Activated CD8-positive, alpha-beta memory T cell treated with anti-CD3 and anti-CD28 coated beads for 24 hours (primary cell): ENCODE data around the gene LAMB3.

Source experiments
- DNase-seq: peaks from one replicate; pipeline ENCODE4 v3.0.0-alpha.2; 2020

The LAMB3 gene

GRCh38 chr1:209617047-209617673 is 35.1 kb downstream of the LAMB3 start:
- DNase-seq: no peak

DNA sequence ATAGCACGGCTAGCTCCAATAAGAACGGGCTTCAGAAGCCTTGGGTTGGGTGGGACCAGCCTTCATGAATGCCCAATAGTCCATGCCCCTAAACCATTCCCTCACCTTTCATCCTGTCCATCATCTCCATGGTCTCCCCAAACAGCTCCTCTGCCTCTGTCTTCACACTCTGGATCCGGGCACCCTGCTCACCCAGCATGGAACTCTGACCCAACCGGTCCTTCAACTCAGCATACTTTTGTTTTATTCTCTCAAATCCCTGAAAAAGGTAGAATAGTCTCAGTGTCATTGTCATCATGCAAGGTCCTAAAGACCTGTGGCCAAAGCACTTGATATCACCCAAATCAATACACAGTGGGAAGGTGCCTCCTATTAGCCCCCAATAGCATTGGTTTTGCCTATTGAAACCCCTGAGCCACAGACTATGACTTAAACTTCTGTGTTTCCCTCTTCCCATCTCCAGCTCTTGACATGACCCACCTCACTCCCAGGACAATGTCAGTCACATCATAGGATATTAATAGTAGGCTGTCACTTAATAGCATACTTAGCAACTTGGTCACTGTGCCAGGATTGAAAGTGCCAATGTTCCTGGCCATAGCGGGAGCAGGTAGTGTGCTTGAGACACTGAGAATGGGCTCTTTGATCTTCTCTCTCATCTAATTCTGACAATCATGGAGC is 35.7 kb downstream of the LAMB3 start:
- no peak for DNase-seq

DNA sequence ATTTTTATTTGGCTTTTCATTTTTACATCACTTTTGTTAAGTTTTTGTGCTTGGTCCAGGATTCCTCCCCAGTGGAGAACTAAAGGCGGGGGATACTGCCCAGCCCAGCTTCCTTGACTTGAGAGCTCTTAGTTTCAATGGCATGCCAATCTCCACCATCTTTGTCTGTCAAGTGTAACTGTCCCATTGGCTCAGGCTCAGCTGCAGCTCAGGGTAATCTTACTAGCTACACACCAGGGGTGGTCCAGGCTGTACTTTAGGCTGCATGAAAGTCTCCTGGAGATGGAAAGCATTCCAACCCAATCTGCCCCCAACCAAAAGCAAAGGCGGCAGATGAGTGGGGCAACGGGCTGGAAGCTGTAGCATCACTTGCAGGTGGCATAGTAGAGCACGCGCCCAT is 37.3 kb downstream of the LAMB3 start:
- no peak for DNase-seq

GRCh38 chr1:209614151-209614420 is 38.1 kb downstream of the LAMB3 start:
- no peak for DNase-seq

- DNase-seq: no peak
Measured at GRCh38 chr1:209613400-209614150, 38.6 kb downstream of the LAMB3 start.

DNA sequence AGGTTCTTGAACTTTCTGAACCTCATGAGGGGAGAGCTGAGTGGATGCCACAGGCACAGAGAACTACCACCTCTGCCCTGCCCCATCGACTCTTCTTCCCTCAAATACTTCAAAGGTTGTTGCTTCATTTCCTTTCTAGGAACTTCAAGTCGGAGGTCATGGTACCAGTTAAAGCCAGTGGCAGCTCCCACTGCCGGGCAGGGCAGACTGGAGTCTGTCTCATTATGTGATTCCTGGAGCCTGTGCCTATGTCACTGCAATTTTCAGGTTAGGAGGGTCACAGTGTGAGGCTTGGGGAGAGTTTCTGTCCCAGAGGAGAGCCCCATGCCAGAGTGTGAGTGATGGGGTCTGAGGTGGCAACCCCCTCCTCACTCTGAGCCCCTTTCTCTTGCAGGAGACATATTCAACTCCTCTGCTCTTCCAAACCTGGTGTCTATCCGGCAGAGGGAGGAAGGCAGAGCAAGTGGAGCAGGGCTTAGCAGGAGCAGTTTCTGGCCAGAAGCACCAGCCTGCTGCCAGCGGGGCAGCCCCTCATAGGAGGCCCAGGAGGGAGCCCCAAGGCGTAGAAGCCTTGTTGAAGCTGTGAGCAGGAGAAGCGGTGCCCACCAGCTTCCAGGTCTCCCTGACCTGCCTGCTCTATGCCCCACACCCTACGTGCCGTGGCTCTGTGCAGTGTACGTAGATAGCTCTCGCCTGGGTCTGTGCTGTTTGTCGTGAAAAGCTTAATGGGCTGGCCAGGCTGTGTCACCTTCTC is 39.4 kb downstream of the LAMB3 start:
- no peak for DNase-seq

DNA sequence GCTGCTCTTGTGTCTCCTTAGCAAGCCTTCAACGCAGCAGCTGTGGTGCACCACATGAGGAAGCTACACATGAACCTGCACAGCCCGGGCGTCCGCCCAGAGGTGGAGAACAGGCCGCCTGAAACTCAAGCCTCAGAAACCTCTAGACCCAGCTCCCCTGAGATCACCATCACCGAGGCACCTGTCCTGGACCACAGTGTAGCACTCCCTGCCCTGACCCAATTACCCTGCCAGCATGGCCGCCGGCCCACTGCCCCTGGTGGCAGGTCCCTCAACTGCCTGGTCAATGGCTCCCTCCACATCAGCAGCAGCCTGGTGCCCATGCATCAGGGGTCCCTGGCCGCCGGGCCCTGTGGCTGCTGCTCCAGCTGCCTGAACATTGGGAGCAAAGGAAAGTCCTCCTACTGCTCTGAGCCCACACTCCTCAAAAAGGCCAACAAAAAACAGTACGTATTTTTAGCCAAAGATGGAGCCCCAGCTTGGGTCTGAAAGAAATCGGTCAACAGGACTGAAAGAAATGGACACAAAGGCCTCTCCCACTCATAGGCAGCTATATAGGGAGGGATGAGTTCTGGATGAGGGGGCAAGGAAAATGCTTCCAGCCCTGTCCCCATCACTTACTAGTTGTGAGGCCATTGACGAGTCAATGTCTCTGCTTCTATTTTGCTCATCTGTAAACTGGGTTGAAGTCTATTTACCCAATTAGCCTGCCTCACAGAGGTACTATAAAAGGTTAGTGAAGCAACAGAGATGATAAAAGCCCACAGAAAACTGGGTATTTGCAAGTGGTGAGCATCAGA is 40.3 kb downstream of the LAMB3 start:
- DNase-seq: no peak

GRCh38 chr1:209610631-209610905 is 41.7 kb downstream of the LAMB3 start:
- no peak for DNase-seq

DNA sequence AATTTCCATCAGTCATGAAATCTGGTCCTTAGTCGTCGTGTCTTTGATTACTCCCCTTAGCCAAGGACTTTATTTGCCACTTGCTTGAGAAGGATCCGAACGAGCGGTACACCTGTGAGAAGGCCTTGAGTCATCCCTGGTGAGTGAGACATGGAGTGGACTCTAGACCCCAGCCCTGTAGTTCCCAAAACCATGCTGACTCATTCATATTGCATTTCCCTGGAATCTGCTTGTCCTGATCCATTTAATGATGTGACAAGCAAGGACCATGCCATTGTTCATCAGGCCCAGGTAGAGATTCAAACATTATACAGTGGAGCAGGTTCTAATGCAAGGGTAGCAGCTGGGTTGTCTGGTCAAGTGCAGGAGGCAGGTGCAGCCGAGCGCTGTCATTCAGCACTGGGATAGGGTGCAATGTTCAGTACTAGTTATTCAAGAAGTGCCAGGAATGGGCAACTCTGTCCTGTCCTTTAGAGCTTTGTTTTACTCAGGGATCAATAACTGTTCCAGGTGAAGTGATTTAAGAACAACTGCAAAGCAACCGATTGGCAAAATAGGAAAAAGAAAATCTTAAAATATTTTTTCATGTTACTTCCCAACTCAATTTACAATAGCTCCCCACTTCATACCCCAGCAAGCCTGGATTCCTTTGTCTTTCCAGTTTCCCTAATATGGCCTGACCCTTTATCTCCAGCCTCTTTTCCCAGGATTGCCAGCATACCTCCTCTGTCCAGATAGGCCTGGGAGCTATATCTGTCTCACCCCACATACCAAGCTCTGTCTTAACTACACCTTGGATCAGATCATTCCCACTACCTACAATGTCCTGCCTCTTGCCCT is 42.2 kb downstream of the LAMB3 start:
- DNase-seq: no peak

DNA sequence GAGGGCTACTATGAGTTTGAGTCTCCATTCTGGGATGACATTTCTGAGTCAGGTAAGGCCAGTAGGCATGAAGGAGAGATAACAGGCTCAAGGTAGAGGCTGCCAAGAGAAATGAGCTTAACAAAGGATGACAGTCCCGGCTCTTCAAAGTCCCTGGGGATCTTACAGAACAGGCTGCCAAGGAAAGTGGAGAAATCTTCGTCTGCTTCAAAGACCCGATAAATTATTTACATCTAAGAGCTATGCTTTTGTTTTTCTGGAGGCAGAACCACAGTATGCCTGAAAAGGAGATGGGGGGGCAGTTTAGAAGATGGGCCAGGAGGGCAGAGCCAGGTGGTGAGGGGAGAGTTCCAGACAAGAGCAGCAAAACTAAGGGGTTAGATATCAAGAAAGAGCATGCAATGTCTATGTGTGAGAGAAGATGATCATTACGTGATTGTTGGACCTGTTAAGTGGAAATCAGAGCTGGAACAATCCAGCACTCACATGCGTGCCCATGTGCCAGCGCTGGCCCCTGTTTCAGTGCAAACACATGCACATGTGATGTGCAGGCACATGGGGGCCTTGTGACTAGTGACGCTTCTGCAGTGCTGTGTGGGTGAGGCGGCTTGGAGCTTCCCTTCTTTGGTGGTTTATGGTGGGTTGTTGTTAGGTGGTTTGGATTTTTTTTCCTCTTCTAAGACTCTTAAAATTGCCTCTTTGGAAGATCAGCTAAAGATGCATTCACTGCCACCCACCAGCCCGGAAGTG is 43.0 kb downstream of the LAMB3 start:
- no peak for DNase-seq

DNA sequence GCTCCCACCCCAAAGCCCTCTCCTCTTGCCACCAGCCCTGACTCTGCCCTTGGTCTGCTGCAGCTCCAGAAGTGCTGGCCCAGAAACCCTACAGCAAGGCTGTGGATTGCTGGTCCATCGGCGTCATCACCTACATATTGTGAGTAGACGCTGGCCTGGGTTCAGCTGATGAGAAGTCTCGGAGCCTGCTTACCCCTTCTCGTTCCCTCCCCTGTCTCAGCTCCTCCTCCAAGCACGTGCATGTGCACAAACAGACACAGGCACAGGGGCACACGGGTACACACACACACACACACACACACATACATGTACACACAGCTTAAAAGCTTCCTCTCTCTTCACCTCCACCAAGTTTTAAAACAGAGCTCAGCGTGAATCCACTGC is 44.4 kb downstream of the LAMB3 start:
- DNase-seq: no peak

GRCh38 chr1:209607102-209607794 is 45.0 kb downstream of the LAMB3 start:
- no peak for DNase-seq

DNA sequence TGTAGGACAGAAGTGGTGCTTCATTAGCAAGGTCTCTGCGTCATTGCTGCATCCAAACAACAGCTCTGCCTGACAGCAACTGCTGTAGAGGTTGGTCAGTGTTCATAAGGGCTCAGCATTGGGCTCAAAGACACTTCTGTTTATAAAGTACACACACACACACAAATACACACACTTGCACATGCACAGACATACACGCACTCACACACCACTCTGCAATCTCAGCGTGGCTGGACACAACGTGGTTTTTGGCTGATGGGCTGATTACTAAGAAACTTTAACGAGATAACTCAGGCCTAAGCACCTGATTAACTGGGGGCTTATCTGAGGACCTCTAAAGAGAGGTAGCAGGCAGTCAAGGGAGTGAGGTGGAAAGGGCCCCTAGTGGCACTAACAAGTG is 48.3 kb downstream of the LAMB3 start:
- DNase-seq: no peak

DNA sequence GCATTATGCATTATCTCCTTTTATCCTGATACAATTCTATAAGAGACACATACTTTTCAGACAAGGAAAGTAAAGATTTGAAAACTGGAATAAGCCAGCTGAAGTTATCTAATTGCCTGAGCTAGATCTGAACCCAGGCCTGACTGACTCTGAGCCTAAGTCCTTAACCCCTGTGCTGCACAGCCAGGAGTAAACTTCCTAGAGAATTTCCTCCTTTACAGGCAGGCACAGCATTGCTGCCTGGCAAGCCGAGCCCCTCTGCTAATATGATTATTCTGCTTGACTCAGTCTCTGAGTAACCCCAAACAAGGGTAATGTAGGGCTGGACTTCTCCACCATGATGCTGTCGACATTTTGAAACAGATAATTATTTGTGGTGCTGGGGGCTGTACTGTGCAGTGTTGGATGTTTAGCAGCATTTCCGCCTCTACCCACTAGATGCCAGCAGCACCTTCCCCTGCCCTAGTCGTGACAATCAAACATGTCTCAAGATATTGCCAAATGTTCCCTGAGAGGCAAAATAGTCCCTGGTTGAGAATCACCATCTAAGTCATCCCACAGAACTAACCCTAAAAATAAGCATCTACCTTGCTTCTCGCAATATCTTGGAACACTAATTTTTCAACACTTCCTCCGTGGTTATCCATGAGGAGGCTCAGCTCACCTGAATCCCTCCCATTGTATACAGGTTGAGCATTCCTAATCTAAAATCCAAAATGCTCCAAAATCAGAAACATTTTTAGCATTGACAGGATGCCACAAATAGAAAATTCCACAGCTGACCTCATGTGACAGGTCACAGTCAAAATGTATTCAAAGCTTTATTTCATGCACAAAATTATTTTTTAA is 50.2 kb downstream of the LAMB3 start:
- DNase-seq: no peak

DNA sequence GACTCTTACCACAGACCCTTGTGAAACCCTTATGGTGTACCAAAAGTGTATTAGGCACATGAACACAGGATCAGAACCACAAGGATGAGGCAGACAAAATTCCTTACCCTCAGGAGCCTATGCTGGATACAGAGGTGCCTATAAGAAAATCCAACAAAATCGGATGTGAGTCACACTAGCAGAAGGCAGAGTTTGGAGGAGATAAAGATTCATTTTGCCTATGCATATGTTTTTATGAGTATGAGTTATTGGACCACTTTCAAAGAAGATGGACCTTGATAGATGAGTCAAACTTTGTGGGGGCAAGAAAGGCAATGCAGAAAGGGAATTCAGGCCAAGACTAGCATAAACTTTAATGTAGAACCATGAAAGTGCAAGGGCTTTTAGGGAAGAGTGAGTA is 51.7 kb downstream of the LAMB3 start:
- no peak for DNase-seq

- DNase-seq: no peak
Measured at GRCh38 chr1:209598227-209598626, 54.0 kb downstream of the LAMB3 start.

- no peak for DNase-seq
Measured at GRCh38 chr1:209597499-209597898, 54.7 kb downstream of the LAMB3 start.

GRCh38 chr1:209595599-209596285 is 56.5 kb downstream of the LAMB3 start:
- DNase-seq: no peak

GRCh38 chr1:209595028-209595427 is 57.2 kb downstream of the LAMB3 start:
- DNase-seq: no peak
